Type B pancreatic cell (in vitro differentiated cells): Measurements from ENCODE around the gene KISS1R. TPM values are rescaled to one million over a fixed set of nuclear protein-coding genes. Genes with fewer than 3 reads are reported as not detected.

Experiments
- DNase-seq: peaks from one replicate; pipeline ENCODE4 v3.0.0; 2021; ENCODE audit warnings: mixed read lengths; ENCODE audit not compliant: unreplicated experiment; ENCODE audit errors: extremely low spot score
- H3K27ac Mint-ChIP-seq: 2 replicates; pipeline ENCODE4 v1.8.0; 2021; ENCODE audit warnings: mild to moderate bottlenecking, mixed read lengths
- H3K27me3 Mint-ChIP-seq: 2 replicates; pipeline ENCODE4 v1.8.0; 2021; ENCODE audit warnings: mixed read lengths
- H3K36me3 Mint-ChIP-seq: 2 replicates; pipeline ENCODE4 v1.8.0; 2021; ENCODE audit warnings: mixed read lengths
- H3K4me1 Mint-ChIP-seq: one replicate; pipeline ENCODE4 v1.8.0; 2021; ENCODE audit warnings: mixed read lengths; ENCODE audit not compliant: unreplicated experiment
- H3K4me3 Mint-ChIP-seq: 2 replicates; pipeline ENCODE4 v1.8.0; 2021; ENCODE audit warnings: mild to moderate bottlenecking, mixed read lengths
- H3K9me3 Mint-ChIP-seq: 2 replicates; pipeline ENCODE4 v1.8.0; 2021; ENCODE audit warnings: mixed read lengths
- CTCF ChIP-seq: fragments of 200-600 bp; sonication (generic); conservative IDR thresholded peaks from 2 replicates; pipeline ENCODE4 v1.5.0; 2021; ENCODE audit warnings: antibody characterized with exemption, mild to moderate bottlenecking
- long read RNA-seq: library from polyadenylated mRNA; unstranded; transcript quantifications from one replicate; pipeline ENCODE4 v2.0.0, GENCODE V29; 2020
- total RNA-seq: library from RNA; stranded (reverse); gene quantifications from 2 replicates; pipeline ENCODE4 v1.2.1, GENCODE V29; 2021; ENCODE audit warnings: low replicate concordance

Gene KISS1R
- total RNA-seq, result 1.2 and 2.2 TPM in 2 replicates
- long read RNA-seq, result 0 reads

DNA sequence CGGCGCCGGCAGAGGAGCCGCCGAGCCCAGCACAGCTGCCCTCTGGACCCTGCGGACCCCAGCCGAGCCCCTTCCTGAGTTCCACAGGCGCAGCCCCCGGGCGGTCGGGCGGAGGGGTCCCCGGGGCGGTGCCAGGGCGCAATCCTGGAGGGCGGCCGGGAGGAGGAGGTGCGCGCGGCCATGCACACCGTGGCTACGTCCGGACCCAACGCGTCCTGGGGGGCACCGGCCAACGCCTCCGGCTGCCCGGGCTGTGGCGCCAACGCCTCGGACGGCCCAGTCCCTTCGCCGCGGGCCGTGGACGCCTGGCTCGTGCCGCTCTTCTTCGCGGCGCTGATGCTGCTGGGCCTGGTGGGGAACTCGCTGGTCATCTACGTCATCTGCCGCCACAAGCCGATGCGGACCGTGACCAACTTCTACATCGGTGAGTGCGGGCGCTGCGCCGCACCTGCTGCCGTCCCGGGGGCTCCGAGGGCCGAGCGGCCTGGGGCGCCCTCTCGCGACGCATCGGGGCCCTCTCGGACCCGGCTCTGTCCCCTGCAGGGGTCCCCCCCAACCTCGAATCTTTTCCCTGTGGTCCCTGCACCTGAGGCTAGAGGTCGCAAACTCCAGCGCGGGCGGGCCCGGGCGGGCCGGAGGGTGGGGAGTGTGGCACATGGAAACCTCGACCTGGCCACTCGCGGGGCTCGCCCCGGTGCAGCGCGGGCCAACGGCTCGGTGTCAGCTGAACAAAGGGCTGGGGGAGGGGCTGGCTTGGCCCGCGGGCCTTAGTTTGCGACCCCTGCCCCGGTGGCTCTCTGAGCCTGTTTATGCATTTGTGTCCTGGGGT, at the start of gene KISS1R:
Gene KISS1R, plus strand, starts transcription at position 11 of the 829 bp plus-strand sequence. Its CDS starts 170 bp downstream, at position 181.
- no peaks in the 10 kb centered on the region for H3K9me3 Mint-ChIP-seq
- H3K4me1 Mint-ChIP-seq, result peaks cover 5% of the 10 kb centered on the region
- peak; percentile 71 for TF ChIP-seq CTCF
- H3K36me3 Mint-ChIP-seq, result no peaks in the 10 kb centered on the region
- peak; percentile 71 for DNase-seq
- peaks cover 28% of the 10 kb centered on the region for H3K27me3 Mint-ChIP-seq
- no peak within 1 kb of the TSS for H3K27ac Mint-ChIP-seq
- H3K4me3 Mint-ChIP-seq, result peak within 1 kb of the TSS; percentile 70

DNA sequence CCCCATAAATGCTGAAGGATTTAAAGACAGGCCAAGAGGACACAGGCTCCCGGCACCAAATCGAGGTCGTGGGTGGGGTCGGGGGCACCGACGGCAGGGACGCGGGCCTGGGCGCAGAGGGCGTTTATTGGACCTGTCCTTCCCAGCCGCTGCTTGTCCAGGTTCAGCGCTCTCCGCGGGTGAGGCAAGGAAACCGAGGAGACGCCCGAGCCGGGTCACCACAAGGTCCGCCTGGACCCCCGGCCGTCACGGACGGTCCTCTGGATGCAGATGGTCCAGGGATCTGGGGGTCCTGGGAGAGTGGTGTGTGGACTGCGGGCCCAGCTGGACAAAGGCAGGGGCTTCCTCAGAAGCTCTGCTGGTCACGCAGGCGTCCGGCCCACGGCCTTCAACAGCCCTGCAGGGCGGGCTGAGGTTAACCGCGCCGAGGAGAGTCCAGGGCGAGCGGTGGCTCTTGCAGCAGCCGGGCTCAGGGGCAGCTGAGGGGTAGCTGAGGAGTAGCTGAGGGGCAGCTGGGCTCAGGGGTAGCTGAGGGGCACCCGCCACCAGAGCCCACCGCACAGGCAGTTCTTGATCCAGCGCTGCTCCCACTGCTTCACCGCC, 49.2 kb upstream of the KISS1R start:
- peaks cover 8% of the 10 kb centered on the region for H3K4me1 Mint-ChIP-seq
- no peaks in the 10 kb centered on the region for H3K9me3 Mint-ChIP-seq
- peaks cover 12% of the 10 kb centered on the region for H3K36me3 Mint-ChIP-seq
- no peak for TF ChIP-seq CTCF
- H3K27ac Mint-ChIP-seq, result peak overlapping the region; percentile 70
- H3K27me3 Mint-ChIP-seq, result no peaks in the 10 kb centered on the region
- H3K4me3 Mint-ChIP-seq, result no peak overlapping the region
- no peak for DNase-seq

GRCh38 chr19:868458-869244, 48.5 kb upstream of the KISS1R start:
- H3K27ac Mint-ChIP-seq, result no peak overlapping the region
- H3K4me3 Mint-ChIP-seq, result no peak overlapping the region
- no peak for TF ChIP-seq CTCF
- H3K9me3 Mint-ChIP-seq, result no peaks in the 10 kb centered on the region
- H3K36me3 Mint-ChIP-seq, result peaks cover 12% of the 10 kb centered on the region
- peaks cover 8% of the 10 kb centered on the region for H3K4me1 Mint-ChIP-seq
- no peaks in the 10 kb centered on the region for H3K27me3 Mint-ChIP-seq
- no peak for DNase-seq

- no peaks in the 10 kb centered on the region for H3K9me3 Mint-ChIP-seq
- no peak for TF ChIP-seq CTCF
- H3K4me3 Mint-ChIP-seq, result no peak overlapping the region
- H3K4me1 Mint-ChIP-seq, result peaks cover 8% of the 10 kb centered on the region
- no peak for DNase-seq
- peaks cover 12% of the 10 kb centered on the region for H3K36me3 Mint-ChIP-seq
- no peak overlapping the region for H3K27ac Mint-ChIP-seq
- no peaks in the 10 kb centered on the region for H3K27me3 Mint-ChIP-seq
These were observed 47.6 kb upstream of the KISS1R start for GRCh38 chr19:869245-870177.

DNA sequence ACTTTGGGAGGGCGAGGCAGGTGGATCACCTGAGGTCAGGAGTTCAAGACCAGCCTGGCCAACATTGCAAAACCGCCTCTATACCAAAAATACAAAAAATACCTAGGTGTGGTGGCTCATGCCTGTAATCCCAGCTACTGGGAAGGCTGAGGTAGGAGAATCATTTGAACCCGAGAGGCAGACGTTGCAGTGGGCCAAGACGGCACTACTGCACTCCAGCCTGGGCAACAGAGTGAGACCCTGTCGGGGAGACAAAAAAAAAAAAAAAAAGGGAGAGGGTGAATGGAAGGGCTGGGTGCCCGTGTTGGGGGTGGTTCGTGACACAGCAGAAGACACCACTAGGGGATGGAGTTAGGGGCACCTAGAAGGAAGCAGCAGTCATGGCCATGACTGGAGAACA, 46.8 kb upstream of the KISS1R start:
- Mint-ChIP-seq H3K9me3 (no peaks in the 10 kb centered on the region), H3K27ac (no peak overlapping the region), H3K4me3 (no peak overlapping the region), H3K4me1 (peaks cover 8% of the 10 kb centered on the region), H3K27me3 (no peaks in the 10 kb centered on the region), H3K36me3 (peaks cover 12% of the 10 kb centered on the region)
- DNase-seq, result no peak
- TF ChIP-seq CTCF, result no peak
